Colon (tissue), 2 donors: Measurements from ENCODE around the gene R3HDM4.

Experiments used
- FAIRE-seq: peaks from 2 replicates; lab custom pipeline; 2012; peaks lifted over from hg19 to GRCh38; lab: Jason Lieb, UNC
- donor health status: control.
- donor health status: control.

R3HDM4 gene

DNA sequence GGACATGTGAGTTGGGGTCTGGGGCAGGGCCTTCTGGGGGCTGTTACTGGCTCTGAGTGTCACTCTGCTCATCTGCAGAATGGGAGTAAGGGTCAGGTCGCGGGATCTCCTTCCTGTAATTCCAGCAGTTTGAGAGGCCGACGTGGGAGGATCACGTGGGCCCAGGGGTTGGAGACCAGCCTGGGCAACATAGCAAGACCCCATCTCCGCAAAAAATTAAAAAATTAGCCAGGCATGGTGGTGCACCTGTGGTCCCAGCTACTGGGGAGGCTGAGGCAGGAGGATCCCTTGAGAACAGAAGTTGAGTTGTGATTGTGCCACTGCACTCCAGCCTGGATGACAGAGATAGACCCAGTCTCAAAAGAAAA is 16.9 kb upstream of the R3HDM4 start:
- FAIRE-seq, result no peak

DNA sequence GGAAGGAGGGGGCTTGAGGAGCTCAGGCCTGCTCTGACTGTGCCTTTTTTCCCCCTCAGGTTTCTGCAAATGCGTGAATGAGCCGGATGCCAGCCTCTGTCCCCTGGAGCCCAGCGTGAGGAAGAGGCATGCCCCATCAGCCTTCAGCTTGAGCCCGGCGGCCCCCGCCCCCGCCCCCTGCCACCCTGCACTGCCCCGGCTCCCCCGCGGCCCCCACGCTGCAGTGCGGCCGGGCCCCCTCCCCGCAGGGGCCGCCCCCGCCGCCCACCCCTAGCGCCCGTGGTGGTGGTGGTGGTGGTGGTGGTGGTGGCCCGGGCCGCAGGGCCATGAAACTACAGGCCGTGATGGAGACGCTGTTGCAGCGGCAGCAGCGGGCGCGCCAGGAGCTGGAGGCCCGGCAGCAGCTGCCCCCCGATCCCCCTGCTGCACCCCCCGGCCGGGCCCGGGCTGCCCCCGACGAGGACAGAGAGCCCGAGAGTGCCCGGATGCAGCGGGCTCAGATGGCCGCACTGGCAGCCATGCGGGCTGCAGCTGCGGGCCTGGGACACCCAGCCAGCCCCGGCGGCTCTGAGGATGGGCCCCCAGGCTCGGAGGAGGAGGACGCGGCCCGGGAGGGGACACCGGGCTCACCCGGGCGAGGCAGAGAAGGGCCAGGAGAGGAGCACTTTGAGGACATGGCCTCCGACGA is 16.3 kb upstream of the R3HDM4 start:
- no peak for FAIRE-seq

DNA sequence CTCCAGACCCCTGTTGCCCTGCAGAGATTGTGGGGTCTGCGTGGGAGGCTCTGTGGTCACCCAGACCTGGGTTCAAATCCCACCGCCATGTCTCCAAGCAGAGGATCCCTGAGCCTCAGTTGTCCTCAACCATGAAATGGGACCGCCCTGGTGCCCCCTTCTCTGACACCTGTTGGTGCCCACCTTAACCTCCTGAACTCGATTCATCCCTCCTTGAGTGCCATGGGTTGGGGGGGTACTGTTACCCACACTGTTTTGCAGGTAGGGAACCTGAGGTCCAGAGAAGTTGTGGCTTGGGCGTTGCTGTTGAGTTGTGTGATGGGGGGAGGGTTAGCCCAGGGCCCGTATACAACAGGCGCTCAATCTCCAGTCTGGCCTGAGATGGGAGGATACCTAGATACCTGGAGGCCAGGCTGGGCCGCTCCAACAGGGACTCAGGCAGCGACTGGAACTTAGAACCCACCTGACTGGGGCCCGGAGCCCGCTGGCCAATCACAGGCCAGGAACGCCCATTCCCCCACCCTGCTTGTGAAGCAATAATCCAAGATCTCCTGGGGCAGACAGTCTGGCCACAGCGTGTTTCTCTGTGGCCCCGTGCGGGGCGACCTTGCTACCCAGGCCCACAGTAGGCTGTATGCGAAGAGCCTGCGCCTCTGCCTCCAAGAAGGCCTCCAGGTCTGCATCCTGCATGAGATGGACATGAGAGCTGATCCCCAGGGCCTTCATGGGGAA is 15.6 kb upstream of the R3HDM4 start:
- no peak for FAIRE-seq

DNA sequence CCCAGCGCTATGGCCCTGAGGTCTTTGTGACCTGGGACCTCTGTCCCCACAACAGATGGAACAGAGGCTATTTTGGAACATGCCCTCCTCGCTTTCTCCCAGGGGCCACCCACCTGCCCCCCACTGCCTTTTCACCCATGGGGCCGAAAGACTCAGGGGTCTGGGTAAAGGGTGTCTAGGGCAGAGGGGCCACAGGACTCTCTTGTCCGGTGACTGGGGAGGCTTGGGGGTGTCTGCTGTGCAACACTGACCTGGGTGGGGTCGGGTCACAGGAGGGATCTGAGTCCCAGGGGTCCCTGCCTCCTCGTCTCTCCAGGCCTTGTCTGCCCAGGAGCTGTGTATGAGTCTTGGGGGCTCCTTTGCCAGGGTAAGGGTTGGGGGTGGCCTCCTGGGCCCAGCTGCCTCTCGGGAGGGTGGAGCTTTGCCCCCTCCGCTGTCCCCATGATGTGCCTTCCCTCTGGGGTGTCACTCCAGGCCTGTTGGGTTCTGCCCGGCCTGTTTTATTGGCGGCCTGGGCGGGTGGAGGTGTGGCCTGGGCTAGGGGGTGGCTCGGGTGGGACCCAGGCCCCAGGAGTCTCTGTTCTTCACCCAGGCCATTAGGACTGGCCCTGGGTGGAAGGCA is 14.9 kb upstream of the R3HDM4 start:
- FAIRE-seq, result no peak

DNA sequence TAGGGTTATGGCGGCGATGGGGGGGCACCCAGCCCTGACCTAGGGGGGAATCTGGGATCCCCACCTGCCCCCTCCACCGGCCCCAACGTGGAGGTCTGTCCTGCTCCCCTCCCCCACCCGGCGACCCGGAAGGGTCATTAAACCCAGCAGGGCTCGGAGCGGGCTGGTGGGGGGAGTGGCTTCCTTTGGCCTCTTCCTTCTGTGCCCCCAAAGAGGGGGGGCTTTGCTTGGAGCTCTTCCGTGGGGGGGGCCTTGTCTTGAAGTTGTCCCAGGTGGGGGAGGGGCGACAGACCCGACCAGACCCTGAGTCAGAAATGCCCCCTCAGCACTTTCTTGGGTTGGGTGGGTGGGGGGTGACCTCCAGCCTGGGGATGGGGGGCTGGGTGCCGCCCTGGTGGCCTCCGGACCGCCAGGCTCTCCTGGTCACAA is 14.3 kb upstream of the R3HDM4 start:
- no peak for FAIRE-seq

DNA sequence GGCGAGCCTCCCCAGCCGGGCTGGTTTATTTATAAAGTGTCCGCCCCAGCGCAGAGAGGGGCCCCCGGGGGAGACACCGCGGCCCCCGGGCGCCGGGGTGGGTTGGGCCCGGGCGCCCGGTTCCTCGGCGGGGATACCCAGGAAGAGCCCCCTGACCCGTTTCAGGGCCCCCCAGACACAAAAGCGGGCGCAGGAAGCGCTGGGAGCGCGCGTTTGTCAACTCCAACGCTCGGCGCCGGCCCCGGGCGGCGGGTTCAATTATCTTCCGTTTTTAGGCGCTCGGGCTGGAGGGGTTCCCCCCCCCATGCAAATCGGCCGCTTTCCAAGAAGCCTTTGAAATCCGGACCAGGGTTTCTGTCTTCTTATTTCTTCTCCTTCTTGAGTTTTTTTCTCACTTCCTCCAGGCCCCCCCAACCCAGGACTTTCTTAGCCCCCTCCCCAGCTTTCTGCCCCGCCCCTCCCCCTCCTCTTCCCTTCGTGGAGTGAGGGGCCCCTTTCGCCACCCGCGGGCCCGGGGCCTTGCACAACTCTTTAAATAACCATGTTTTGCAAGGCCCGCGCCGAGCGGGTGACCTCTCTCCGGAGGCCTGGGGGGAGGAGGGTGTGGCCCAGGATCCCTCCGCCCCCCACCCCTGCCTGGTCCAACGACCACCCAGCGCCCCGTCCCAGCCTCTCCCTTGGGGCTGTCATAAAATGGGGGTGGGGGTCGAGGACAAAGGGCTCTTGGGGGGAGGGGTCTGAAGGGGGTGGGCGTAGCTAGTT is 13.8 kb upstream of the R3HDM4 start:
- no peak for FAIRE-seq

DNA sequence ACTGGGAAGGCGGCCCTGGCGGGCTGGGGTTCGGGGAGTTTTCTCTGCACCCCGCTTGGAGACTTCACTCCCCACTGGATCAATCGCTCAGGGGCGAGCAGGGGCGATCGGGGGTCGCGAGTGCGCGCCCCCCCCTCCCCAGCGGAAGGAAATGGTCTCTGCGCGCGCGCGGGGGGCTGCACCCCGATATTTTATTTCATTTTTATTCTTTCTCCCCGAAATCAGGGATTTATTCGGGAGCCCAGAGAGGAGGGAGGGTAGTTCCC is 13.2 kb upstream of the R3HDM4 start:
- FAIRE-seq, result no peak

DNA sequence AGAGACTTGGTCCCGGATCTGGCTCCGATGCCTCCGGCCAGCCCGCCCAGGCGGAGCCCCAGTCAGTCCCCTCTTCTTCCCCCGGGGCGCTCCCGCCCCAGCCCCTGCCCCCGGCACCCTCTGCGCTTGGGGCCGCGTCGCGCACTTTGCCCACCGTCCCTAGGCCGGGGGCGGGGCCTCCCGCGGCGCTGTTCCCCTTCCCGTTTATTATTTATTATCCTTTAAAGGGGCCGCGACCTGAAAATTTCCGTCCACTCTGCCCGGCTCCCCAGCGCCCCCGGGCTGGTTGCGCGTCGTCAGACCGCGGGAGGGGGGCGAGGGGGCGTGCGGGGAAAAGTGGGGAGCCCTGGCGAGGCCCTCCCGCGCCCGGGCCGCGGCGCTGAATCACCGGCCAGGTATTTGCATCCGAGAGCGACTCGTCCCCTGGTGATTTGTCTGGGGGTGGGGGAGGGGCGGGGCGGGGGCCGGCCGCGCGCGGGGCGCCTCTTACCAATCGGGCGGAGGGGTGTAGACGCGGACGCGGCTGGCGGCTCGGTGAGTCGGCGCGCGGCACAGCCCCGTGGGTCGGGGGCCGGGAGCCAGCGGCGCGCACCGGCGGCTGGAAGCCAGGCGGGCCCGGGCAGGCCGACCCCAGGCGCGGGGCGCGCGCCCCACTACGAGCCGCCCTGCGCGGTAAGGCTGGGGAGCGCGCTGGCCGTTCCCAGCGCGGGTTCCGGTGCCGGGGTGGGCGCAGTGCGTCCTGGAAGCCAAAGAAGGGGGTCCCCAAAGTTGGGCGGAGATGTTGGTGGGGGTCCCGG is 12.7 kb upstream of the R3HDM4 start, which contains the start of gene ARID3A:
Gene ARID3A (plus strand): TSS at position 510 of the 797 bp plus-strand sequence. CDS start 3,494 bp downstream, outside the sequence.
- no peak for FAIRE-seq

DNA sequence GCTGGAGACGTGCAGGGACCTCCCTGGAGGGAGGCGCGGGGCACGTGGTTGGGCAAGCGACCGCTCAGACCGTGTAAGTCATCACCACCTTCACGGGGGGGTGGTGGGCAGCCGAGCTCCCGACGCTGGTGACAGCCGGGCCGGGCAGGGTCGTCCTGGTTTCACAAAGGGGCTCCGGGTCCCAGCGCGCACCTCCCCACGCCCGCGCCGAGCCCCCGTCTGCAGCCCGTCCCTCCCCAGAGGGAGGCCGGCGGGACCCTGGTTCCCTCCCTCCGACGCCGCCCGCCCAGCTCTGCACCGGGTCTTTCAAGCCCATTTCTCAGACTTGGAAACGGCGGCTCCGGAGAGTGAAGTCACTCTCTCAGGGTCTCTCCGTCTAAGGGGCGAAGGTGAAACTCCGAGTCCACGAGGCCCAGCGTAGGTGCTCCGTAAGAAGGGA is 12.1 kb upstream of the R3HDM4 start:
- no peak for FAIRE-seq

DNA sequence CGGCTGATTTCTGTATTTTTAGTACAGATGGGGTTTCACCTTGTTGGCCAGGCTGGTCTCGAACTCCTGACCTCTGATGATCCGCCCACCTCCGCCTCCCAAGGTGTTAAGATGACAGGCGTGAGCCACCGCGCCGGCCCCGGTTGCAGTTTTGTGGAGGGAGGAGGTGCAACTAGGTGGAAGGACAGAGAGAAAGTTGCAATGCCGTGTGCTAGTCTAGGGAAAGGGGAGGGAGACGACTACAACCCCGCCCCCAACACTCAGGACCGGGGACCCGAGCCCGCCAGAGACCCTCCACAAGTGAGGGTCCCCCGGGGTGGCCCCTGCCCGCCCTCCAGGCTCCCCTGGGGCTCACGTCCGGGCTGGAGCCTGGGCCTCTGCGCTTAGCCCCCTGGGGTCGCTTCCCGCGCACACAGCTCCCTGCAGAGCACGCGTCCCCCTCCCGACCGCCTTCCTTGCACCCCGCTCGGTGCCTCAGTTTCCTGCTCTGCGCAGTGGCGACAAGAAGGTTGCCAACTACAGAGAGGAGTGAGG is 11.6 kb upstream of the R3HDM4 start:
- no peak for FAIRE-seq

DNA sequence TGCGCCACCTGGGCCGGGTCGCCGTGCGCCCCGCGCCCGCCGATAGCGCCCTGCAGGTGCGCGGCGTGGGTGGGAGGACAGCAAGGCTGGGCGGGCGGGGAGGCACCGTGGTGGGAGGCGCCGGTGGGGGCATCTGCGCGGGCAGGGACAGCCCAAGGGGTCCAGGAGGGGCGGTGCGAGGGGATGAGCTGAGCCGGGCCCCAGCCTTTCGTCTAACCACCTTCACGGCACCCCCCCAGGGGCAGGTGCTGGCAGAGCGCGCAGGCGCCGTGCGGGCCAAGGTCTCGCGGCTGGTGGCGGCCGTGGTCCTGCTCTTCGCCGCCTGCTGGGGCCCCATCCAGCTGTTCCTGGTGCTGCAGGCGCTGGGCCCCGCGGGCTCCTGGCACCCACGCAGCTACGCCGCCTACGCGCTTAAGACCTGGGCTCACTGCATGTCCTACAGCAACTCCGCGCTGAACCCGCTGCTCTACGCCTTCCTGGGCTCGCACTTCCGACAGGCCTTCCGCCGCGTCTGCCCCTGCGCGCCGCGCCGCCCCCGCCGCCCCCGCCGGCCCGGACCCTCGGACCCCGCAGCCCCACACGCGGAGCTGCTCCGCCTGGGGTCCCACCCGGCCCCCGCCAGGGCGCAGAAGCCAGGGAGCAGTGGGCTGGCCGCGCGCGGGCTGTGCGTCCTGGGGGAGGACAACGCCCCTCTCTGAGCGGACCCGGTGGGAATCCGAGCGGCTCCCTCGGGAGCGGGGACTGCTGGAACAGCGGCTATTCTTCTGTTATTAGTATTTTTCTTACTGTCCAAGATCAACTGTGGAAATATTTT is 7.2 kb upstream of the R3HDM4 start:
- no peak for FAIRE-seq

DNA sequence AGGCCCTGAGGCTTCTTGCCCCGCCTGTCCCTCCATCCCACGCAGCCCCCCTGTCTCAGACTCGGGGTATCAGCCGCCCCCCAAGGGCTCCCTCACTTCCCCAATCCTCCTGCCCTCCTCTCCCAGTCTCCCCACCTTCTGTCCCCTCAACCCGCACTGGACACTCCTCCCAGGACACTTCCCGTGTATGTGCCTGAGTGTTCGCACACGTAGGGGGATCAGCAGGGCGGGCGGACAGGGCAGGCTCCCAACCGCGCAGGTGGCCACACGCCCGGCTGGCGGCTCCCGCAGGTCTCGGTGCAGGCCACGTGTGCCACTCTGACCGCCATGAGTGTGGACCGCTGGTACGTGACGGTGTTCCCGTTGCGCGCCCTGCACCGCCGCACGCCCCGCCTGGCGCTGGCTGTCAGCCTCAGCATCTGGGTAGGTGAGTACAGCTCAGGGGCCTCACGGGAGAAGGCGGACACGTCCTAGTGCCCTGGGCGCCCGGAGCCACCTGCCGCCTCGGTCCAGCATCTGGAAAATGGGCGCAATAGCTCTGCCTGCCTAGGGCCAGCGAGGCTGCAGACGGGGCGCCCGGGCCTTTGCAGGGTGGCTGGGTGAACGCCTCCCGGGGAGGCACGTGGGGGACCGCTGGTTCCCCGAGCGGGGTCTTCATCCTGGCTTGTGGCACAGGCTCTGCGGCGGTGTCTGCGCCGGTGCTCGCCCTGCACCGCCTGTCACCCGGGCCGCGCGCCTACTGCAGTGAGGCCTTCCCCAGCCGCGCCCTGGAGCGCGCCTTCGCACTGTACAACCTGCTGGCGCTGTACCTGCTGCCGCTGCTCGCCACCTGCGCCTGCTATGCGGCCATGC is 6.4 kb upstream of the R3HDM4 start:
- FAIRE-seq, result no peak

DNA sequence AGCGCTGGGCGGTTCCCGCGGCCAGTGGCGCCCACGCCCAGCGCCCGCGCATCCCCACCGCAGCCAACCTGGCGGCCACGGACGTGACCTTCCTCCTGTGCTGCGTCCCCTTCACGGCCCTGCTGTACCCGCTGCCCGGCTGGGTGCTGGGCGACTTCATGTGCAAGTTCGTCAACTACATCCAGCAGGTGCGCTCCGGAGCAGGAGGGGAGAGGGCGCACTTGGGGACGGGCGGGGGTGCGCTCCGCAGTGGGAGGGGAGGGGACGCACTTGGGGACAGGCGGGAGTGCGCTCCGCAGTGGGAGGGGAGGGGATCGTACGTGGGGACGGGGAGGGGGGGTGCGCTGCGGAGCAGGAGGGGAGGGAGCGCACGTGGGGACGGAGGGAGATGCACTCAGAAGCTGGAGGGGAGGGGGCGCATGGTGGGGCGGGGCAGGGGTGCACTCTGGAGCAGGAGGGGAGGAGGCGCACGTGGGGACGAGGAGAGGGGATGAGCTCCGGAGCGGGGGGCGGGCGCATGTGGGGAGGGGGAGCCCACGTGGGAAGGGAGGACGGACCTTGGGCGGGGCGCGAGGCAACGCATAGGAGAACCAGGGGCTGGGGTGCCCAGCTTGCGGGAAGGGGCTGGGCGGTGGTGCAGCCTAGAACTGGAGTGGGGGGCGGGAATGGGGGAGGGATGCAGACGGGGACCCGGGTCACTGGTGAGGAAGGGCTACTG is 5.6 kb upstream of the R3HDM4 start:
- FAIRE-seq, result no peak

DNA sequence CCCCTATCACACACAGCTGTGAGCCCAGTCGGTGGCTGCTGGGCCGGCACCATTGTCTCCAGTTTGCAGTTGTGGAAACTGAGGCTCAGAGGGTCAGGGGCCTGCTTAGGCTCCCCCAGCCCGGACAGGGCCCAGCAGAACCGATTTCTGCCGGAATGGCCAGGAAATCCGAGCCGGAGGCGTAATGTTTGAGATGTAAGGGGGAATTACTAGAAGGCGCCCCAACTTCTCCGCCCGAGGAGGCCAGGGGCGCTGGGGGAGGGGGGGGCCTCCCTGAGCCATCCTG is 5.1 kb upstream of the R3HDM4 start:
- no peak for FAIRE-seq

DNA sequence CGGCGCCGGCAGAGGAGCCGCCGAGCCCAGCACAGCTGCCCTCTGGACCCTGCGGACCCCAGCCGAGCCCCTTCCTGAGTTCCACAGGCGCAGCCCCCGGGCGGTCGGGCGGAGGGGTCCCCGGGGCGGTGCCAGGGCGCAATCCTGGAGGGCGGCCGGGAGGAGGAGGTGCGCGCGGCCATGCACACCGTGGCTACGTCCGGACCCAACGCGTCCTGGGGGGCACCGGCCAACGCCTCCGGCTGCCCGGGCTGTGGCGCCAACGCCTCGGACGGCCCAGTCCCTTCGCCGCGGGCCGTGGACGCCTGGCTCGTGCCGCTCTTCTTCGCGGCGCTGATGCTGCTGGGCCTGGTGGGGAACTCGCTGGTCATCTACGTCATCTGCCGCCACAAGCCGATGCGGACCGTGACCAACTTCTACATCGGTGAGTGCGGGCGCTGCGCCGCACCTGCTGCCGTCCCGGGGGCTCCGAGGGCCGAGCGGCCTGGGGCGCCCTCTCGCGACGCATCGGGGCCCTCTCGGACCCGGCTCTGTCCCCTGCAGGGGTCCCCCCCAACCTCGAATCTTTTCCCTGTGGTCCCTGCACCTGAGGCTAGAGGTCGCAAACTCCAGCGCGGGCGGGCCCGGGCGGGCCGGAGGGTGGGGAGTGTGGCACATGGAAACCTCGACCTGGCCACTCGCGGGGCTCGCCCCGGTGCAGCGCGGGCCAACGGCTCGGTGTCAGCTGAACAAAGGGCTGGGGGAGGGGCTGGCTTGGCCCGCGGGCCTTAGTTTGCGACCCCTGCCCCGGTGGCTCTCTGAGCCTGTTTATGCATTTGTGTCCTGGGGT is 4.5 kb upstream of the R3HDM4 start, which contains the start of gene KISS1R:
Gene KISS1R (plus strand): TSS at position 11 of the 829 bp plus-strand sequence. CDS start 170 bp downstream, at position 181.
- FAIRE-seq, result no peak

DNA sequence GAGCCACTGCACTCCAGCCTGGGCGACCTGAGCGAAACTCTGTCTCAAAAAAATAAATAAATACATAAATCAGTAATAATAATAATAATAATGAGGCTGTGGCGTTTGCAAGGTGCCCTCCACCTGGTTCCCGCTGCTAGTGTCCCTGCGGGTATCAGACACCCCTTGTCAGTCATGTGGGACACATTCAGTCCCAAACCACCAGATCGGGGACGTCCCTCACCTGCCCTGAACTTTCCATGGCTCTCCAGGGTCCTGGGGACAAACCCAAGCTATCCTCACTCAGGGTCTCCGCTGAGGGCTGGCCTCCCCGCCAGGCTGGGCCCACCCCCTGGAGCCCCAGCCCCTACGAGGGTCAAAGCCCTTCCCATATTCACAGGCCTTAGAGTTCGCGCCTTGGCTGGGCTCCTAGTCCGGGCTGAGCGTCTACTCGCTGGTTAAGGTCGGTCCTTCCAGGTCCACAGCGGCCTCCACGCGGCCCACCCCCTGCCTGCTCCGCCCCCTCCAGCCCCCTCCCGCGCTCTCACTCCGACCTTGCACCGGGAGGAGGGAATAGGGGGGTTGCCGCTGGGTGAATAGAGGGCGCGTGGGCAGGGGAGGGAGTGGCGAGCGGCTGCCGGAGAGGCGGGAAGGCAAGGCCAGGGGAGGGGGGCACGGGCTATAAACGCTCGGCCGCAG is 3.8 kb upstream of the R3HDM4 start:
- FAIRE-seq, result no peak

DNA sequence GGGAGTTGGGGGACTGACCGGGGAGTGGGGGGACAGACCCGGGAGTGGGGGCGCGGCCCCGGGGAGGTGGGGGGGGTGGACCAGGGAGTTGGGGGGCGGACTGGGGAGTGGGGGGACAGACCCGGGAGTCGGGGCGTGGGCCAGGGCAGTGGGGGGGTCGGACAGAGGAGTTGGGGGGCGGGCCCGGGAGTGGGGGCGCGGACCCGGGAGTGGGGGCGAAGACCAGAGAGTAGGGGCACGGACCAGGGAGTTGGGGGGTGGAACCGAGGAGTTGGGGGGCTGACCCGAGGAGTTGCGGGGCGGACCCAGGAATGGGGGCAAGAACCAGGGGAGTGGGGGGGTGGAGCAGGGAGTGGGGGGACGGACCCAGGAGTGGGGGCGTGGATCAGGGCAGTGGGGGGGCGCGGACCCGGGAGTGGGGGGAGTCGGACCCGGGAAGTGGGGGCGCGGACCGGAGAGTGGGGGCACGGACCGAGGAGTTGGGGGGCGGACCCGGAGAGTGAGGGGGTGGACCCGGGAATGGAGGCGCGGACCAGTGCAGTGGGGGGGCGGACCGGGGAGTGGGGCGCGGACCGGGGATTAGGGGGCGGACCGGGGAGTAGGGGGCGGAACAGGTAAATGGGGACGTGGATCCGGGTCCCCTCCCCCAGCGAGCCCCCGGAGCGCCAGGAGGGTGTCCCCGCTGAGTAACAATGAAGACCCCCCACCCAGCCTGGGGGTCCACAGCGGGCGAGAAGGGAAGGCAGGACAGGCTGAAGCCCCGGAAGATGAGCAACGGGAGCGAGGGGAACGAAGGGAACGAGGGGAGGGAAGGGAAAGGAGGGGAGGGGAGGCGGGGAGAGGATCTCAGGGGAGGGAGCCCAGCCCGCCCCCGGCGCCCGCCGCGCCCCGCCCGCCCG is 589 bp downstream of the R3HDM4 start:
- FAIRE-seq, result no peak
